GM12874 (cell line): ENCODE results near the gene IFITM1.

ENCODE experiments used
- CTCF ChIP-seq: IDR thresholded peaks from 2 replicates; pipeline ENCODE4 v1.5.1; 2011; ENCODE audit warnings: low read depth, mild to moderate bottlenecking, control low read depth, low read length, moderate library complexity; ENCODE audit not compliant: insufficient read depth

Gene IFITM1

GRCh38 chr11:294780-295179, 19.1 kb upstream of the IFITM1 start:
- TF ChIP-seq CTCF = no peak

GRCh38 chr11:295351-296170, 18.3 kb upstream of the IFITM1 start:
- no peak for TF ChIP-seq CTCF

- TF ChIP-seq CTCF = no peak
Measured at GRCh38 chr11:296171-297050, 17.4 kb upstream of the IFITM1 start.

- no peak for TF ChIP-seq CTCF
Measured at GRCh38 chr11:297051-297585, 16.7 kb upstream of the IFITM1 start.

GRCh38 chr11:297586-298405, 16.0 kb upstream of the IFITM1 start:
- no peak for TF ChIP-seq CTCF

GRCh38 chr11:298406-299065, 15.3 kb upstream of the IFITM1 start:
- no peak for TF ChIP-seq CTCF
